Loucy (cell line): ENCODE measurements around the gene CKMT2.

Source experiments
- EZH2phosphoT487 ChIP-seq: fragments of 200-600 bp; IDR thresholded peaks from 2 replicates; pipeline ENCODE4 v1.6.1; 2018; ENCODE audit warnings: antibody characterized with exemption, mild to moderate bottlenecking, moderate library complexity, borderline replicate concordance
- TF ChIP-seq, protein P1 (sequence below): fragments of 200-600 bp; sonication (generic); conservative IDR thresholded peaks from 2 replicates; pipeline ENCODE4 v1.5.1; 2014; ENCODE audit warnings: mild to moderate bottlenecking, antibody characterized with exemption, low read length

DNA sequence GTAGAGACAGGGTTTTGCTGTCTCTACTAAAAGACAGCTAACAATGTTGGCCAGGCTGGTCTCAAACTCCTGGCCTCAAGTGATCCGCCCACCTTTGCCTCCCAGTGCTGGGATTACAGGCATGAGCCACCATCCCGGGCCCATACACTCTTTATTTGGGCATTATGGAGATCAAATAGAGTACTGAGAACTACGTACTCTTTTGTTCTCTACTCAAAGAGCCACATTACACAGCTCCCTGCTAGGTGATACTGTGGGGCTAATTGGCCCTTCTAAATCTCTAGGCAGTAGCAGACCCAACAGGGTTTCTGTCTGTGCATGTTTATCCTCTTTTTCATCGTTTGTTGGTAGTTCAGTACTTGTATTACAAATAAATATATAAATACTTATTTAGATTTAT lies 16.1 kb downstream of the CKMT2 start:
- TF ChIP-seq, protein P1, sequence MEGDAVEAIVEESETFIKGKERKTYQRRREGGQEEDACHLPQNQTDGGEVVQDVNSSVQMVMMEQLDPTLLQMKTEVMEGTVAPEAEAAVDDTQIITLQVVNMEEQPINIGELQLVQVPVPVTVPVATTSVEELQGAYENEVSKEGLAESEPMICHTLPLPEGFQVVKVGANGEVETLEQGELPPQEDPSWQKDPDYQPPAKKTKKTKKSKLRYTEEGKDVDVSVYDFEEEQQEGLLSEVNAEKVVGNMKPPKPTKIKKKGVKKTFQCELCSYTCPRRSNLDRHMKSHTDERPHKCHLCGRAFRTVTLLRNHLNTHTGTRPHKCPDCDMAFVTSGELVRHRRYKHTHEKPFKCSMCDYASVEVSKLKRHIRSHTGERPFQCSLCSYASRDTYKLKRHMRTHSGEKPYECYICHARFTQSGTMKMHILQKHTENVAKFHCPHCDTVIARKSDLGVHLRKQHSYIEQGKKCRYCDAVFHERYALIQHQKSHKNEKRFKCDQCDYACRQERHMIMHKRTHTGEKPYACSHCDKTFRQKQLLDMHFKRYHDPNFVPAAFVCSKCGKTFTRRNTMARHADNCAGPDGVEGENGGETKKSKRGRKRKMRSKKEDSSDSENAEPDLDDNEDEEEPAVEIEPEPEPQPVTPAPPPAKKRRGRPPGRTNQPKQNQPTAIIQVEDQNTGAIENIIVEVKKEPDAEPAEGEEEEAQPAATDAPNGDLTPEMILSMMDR = no peak
- TF ChIP-seq EZH2phosphoT487 = no peak
